ENCODE data around the gene ABCC1. TPM values are rescaled to one million over a fixed set of nuclear protein-coding genes. Genes with fewer than 3 reads are reported as not detected.
A peak's percentile ranks its signal among the peaks of the same experiment; 100 is the strongest.

ABCC1 gene
- total RNA-seq, 2 donors from 2014 or later: 15.2 to 27.5 TPM

- Histone ChIP-seq H3K9me3 (peaks cover 0 to 9% of the 10 kb centered on the region in 2 donors), H3K4me1 (peaks cover 0 to 50% of the 10 kb centered on the region in 2 donors)
- TF ChIP-seq CTCF (IDR thresholded peaks at IDR 0.05): no peak
Measured at GRCh38 chr16:15985144-15985543, 35.7 kb downstream of the ABCC1 start.

GRCh38 chr16:15986261-15986660 is 36.8 kb downstream of the ABCC1 start:
- Histone ChIP-seq H3K27ac (no peak overlapping the region), H3K9me3 (peaks cover 0 to 9% of the 10 kb centered on the region in 2 donors), H3K4me1 (peaks cover 0 to 45% of the 10 kb centered on the region in 2 donors), H3K36me3 (no peaks in the 10 kb centered on the region), H3K4me3 (no peak overlapping the region), H3K27me3 (no peaks in the 10 kb centered on the region)
- no peak for DNase-seq (ENCODE audit: low spot score)
- no peak for TF ChIP-seq CTCF (IDR thresholded peaks at IDR 0.05)

More at GRCh38 chr16:15985144-15985543, 35.7 kb downstream of the ABCC1 start:
- no peak overlapping the region for H3K27ac ChIP-seq
- no peaks in the 10 kb centered on the region for H3K36me3 ChIP-seq
- H3K4me3 ChIP-seq: no peak overlapping the region
- no peak for DNase-seq (ENCODE audit: low spot score)
- H3K27me3 ChIP-seq: no peaks in the 10 kb centered on the region

- DNase-seq (ENCODE audit: low spot score): no peak
- TF ChIP-seq CTCF (IDR thresholded peaks at IDR 0.05): no peak
- H3K27me3 ChIP-seq: no peaks in the 10 kb centered on the region
Measured at GRCh38 chr16:15988268-15989013, 39.0 kb downstream of the ABCC1 start.

GRCh38 chr16:15990902-15991301 is 41.5 kb downstream of the ABCC1 start:
- H3K36me3 ChIP-seq: no peaks in the 10 kb centered on the region
- TF ChIP-seq CTCF (IDR thresholded peaks at IDR 0.05): no peak
- no peak for DNase-seq (ENCODE audit: low spot score)
- no peaks in the 10 kb centered on the region for H3K27me3 ChIP-seq
- H3K9me3 ChIP-seq: no peaks in the 10 kb centered on the region
- H3K27ac ChIP-seq: no peak overlapping the region
- peaks cover 0 to 62% of the 10 kb centered on the region in 2 donors for H3K4me1 ChIP-seq
- H3K4me3 ChIP-seq: no peak overlapping the region

More at GRCh38 chr16:15988268-15989013, 39.0 kb downstream of the ABCC1 start:
- peak overlapping the region; percentile 70 to 73 for H3K27ac ChIP-seq
- peaks cover 0 to 44% of the 10 kb centered on the region in 2 donors for H3K4me1 ChIP-seq
- no peaks in the 10 kb centered on the region for H3K9me3 ChIP-seq
- no peaks in the 10 kb centered on the region for H3K36me3 ChIP-seq
- no peak overlapping the region for H3K4me3 ChIP-seq

- H3K27ac ChIP-seq: peak overlapping the region; percentile 3 to 60
- no peak for DNase-seq (ENCODE audit: low spot score)
Measured at GRCh38 chr16:15993128-15993527, 43.7 kb downstream of the ABCC1 start.

More at GRCh38 chr16:15993128-15993527, 43.7 kb downstream of the ABCC1 start:
- Histone ChIP-seq H3K36me3 (no peaks in the 10 kb centered on the region), H3K27me3 (no peaks in the 10 kb centered on the region), H3K9me3 (no peaks in the 10 kb centered on the region), H3K4me1 (peaks cover 0 to 73% of the 10 kb centered on the region in 2 donors), H3K4me3 (no peak overlapping the region)
- no peak for TF ChIP-seq CTCF (IDR thresholded peaks at IDR 0.05)
